GM12865 (cell line): ENCODE data around the gene GRWD1.

Experiments used
- DNase-seq: peaks from one replicate; pipeline ENCODE4 v3.0.0; 2010; ENCODE audit warnings: low read depth
- H3K4me3 ChIP-seq: 2 replicates; pipeline ENCODE4 v1.5.1; 2011; ENCODE audit warnings: mild to moderate bottlenecking, low read depth, low read length, control low read depth
- TF ChIP-seq, protein P1 (sequence below): IDR thresholded peaks from 2 replicates; pipeline ENCODE4 v1.5.1; 2011; ENCODE audit warnings: low read length, control low read depth, low read depth, inconsistent platforms; ENCODE audit not compliant: insufficient read depth; ENCODE audit errors: missing control alignments

GRWD1 gene

DNA sequence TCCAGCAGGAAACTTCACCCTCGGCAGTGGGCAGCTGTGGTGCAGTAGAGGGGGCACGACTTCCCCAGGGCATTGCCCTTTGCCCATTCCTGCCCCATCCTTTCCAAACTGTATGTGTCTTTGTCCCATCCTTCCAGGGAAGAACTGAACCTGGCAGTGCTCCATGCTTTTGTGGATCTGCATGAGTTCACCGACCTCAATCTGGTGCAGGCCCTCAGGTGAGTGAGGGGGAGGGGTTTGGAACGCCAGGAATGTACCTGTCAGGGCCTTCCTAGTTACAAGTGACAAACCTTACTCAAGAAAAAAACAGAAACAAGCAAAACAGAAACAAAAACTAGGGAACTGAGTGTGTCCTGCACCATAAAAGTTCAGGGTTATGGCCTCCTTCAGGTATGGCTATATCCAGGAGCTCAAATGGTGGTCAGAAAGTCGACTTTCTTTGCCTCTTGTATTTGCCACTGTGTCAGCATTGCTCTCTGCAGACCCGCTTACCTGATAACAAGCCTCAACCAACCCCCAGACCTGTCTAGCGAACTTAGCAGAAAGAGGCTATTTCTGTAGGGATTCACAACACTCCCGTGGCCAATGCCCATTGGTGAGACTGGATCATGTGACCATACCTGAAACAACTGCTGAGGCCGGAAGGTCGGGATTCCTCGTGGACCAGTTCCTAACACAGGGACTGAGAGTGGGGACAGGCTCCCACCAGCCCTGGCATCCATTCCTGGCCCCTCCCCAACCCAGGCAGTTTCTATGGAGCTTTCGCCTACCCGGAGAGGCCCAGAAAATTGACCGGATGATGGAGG lies 27.6 kb downstream of the GRWD1 start:
- TF ChIP-seq, protein P1, sequence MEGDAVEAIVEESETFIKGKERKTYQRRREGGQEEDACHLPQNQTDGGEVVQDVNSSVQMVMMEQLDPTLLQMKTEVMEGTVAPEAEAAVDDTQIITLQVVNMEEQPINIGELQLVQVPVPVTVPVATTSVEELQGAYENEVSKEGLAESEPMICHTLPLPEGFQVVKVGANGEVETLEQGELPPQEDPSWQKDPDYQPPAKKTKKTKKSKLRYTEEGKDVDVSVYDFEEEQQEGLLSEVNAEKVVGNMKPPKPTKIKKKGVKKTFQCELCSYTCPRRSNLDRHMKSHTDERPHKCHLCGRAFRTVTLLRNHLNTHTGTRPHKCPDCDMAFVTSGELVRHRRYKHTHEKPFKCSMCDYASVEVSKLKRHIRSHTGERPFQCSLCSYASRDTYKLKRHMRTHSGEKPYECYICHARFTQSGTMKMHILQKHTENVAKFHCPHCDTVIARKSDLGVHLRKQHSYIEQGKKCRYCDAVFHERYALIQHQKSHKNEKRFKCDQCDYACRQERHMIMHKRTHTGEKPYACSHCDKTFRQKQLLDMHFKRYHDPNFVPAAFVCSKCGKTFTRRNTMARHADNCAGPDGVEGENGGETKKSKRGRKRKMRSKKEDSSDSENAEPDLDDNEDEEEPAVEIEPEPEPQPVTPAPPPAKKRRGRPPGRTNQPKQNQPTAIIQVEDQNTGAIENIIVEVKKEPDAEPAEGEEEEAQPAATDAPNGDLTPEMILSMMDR: no peak
- DNase-seq: no peak
- no peak overlapping the region for H3K4me3 ChIP-seq

DNA sequence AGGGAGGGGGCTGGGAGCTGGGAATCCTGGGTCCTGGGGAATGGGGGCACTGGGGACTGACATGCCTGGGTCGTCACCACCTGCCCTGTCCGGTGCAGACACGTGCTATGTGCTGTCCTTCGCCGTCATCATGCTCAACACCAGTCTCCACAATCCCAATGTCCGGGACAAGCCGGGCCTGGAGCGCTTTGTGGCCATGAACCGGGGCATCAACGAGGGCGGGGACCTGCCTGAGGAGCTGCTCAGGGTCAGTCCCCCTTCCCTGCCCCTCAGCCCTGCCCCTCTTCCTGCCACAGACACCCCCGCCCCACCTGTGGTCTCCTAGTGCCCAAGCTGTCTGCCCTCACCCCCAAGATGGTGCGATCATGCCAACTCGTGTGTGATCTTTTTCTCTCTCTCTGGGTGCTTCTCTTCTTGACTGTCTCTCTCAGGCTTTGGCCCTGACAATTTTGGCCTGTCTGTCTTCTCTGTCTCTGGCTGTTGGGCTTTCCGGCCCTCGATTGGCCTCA lies 28.4 kb downstream of the GRWD1 start:
- no peak overlapping the region for H3K4me3 ChIP-seq
- TF ChIP-seq, protein P1: no peak
- DNase-seq: no peak

DNA sequence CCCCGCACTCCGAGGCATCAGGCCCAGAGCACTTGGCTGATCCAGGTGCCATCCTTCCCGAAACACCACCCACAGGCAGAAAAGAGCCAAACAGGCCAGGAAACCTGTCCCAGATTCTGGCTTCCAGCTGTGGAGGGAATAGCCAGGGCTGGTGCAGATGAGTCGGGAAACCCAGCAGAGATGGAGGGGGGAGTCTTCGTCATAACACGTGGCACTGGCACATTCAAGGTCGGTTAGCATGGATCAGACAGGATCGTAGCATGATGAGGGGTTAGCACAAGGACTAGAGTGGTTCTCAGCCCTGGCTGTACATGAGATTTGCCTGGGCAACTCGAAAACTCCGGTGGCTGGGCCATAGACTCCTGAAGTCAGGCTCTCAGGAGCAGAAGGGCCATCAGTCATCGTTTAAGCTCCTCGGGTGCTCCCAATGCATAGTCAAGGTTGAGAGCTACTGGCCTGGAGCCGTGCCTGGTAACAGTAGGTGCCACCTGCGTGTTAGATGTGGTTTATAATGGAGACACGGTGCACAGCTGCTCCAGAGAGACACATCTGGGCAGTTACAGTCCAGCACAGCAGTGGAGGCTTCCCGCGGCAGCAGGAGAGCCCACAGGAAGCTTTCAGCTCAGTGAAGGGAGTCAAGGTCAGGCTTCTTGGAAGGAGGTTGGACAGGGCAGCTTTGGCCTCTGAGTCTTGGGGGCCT lies 29.7 kb downstream of the GRWD1 start:
- no peak overlapping the region for H3K4me3 ChIP-seq
- DNase-seq: no peak
- TF ChIP-seq, protein P1: no peak

DNA sequence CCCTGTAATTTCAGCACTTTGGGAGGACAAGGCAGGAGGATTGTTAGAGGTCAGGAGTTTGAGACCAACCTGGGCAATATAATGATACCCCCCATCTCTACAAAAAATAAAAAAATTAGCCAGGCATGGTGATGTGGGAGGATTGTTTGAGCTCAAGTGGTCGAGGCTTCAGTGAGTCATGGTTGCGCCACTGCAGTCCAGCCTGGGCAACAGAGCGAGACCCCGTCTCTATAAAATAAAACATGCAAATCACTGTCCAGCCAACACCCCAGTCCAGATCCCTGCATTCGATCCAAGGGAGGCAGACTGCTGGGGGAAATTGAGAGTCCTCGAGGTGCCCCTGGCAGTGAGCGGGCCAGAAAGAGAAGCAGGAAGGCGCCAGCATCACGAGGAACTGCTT lies 30.4 kb downstream of the GRWD1 start:
- TF ChIP-seq, protein P1: no peak
- H3K4me3 ChIP-seq: no peak overlapping the region
- no peak for DNase-seq

DNA sequence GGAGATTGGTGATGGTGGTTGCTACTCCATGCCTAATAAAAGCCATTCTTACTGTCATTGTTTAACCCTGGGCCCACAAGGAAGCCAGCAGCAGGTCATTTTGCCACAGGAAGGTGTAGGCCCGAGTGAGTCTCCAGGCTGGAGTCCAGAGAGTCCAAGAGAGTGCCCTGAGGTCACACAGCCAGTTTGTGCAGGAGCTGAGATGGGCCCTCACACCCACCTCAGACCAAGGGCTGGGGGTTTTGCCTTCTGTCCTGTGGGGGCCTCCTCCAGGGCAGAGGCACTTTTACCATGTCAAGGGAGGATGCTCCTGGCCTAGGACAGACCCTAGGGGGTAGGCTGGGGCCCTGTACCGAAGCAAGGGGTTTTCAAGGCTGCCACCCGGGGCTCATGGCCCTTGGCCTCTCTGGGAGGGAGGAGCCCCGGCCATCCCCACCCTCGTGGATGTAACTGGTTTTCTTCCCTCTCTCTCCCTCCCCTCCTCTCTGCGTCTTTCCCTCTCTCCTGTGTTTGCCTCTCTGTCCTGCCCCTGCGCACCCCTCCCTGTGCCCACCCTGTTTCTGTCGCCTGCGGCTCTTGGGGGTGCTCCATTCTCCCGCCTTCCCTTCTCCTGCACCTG lies 31.4 kb downstream of the GRWD1 start:
- no peak overlapping the region for H3K4me3 ChIP-seq
- DNase-seq: no peak
- TF ChIP-seq, protein P1: no peak

DNA sequence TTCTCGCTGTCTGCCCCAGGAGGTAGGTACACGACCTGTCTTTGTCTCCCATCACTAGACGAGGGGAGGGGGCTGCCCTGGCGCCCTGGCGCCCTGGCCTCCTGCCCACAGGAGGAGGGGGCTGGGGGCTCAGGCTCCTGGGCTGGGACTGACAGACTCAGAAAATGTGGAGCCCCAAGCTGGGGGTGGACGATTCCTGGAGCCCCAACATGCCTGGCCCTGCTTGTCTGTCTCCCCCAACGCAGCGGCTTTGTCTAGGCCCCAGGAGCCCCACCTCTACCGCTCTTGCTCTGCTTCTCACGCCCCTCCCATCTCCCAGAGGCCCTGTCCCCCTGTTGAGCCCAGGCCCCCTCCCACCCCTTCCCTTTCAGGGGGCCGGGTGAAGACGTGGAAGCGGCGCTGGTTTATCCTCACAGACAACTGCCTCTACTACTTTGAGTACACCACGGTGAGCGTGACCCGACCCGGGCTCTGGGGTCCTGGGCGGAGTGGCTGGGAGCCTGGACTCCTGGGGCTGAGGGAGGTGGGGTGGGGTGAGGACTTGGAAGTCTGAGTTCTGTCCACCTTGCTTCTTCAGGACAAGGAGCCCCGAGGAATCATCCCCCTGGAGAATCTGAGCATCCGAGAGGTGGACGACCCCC lies 32.0 kb downstream of the GRWD1 start:
- TF ChIP-seq, protein P1: no peak
- no peak for DNase-seq
- no peak overlapping the region for H3K4me3 ChIP-seq
